Motor neuron (in vitro differentiated cells): ENCODE measurements around the gene MVD. TPM values are rescaled to one million over a fixed set of nuclear protein-coding genes. Genes with fewer than 3 reads are reported as not detected.
"Not testable (repeated sequence)": the region's sequence is repeated elsewhere in the genome, so short reads cannot be mapped to it uniquely, and the experiment has no call there.

Source experiments
- ATAC-seq, 8 experiments: fragments of 200-7000 bp; cut with Tn5 transposase; replicated peaks in 6 of 8; 2 replicates each; pipeline ENCODE4 v1.8.0; 2021; ENCODE audit warnings: mild to moderate bottlenecking in 8 of 8, moderate library complexity in 8 of 8
- H3K27ac ChIP-seq, 2 donors: fragments of 250-450 bp; sonication (Bioruptor Pico); 2 replicates each; pipeline ENCODE4 v1.9.0; 2021; ENCODE audit warnings: antibody characterized with exemption in 2 of 2, mild to moderate bottlenecking in 2 of 2, moderate library complexity in 1 of 2
- H3K4me1 ChIP-seq, 2 donors: fragments of 250-450 bp; sonication (Bioruptor Pico); replicated peaks in 1 of 2; 2 replicates each; pipeline ENCODE4 v1.6.1; 2021; ENCODE audit warnings: antibody characterized with exemption in 2 of 2, mild to moderate bottlenecking in 2 of 2, moderate library complexity in 1 of 2
- H3K4me3 ChIP-seq, 5 donors: fragments of 250-450 bp; sonication (Bioruptor Pico); 2 replicates each; pipeline ENCODE4 v1.9.0; 2021; ENCODE audit warnings: antibody characterized with exemption in 5 of 5, mild to moderate bottlenecking in 5 of 5, moderate library complexity in 4 of 5
- WGBS, 10 experiments: fragments of 450-650 bp; shearing (Covaris generic); methylation state at CpG; one replicate each; pipeline ENCODE4 v1.0.0; 2022; 5-methylcytosine and 5-hydroxymethylcytosine counted together
- in situ Hi-C, 9 experiments: fragments of 400-800 bp; cut with MboI; loops; one replicate each; pipeline ENCODE4 v1.15.0; 2021; ENCODE audit warnings: low sequenced_read_pairs in 9 of 9, low pct_unique_long_range_greater_than_20kb in 2 of 9; ENCODE audit not compliant: unreplicated experiment in 9 of 9
- total RNA-seq, 8 experiments: library from RNA; unstranded; fragments of 300-600 nt; gene quantifications; 2 replicates each; pipeline versions ENCODE4 v1.2.3 to v1.2.4, GENCODE V29; 2022

Gene MVD
- total RNA-seq, 8 experiments from 2014 or later, result 41.7 to 108 (median 88.2) TPM

DNA sequence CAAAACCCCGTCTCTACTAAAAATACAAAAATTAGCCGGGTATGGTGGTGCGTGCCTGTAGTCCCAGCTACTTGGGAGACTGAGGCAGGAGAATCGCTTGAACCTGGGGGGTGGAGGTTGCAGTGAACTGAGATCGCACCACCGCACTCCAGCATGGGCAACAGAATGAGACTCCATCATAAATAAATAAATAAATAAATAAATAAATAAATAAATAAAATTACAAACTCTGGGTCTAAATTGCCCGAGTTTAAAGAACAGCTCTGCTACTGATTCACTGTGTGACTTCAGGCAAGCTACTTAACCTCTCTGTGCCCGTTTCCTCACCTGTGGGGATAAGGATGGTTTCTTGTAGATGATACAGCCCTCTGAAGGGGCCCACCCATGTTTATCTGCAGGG is 6.6 kb upstream of the MVD start:
- H3K4me1 ChIP-seq, ATAC-seq, in situ Hi-C loops, H3K27ac ChIP-seq, H3K4me3 ChIP-seq: not testable (repeated sequence)
- 78 to 100% (median 92%) methylated on average over 1 to 4 of the region's 8 CpGs; no CpG with 5 or more reads in 3 of the 10 experiments for WGBS, 10 experiments

DNA sequence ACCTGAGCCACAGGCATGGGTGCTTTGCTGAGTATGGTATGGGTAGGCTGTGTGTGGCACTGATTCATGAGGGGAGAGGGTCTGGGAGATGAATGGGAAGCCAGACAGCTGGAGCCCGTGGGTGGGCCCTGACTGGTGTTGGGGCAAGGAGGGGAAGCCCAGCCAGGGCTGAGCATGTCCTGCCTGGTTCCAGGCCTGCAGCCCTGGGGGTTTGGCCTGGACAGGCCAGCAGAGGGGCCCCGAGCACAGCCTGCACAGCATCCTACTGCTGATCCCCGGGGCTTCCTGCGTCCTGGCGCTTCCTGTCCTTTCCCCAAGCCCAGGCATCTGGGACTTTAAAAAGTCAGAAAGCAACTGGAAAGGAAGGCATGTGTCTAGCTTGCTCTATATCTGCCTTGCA is 4.6 kb upstream of the MVD start:
- 40 to 78% (median 55%) methylated on average over 1 to 3 of the region's 5 CpGs; no CpG with 5 or more reads in 6 of the 10 experiments for WGBS, 10 experiments
- peaks cover 3 to 4% of the 10 kb centered on the region in 2 donors for H3K4me1 ChIP-seq
- no peak overlapping the region for H3K27ac ChIP-seq
- H3K4me3 ChIP-seq, result no peak overlapping the region
- ATAC-seq, result no peak
- in situ Hi-C loops, result no loop called here

DNA sequence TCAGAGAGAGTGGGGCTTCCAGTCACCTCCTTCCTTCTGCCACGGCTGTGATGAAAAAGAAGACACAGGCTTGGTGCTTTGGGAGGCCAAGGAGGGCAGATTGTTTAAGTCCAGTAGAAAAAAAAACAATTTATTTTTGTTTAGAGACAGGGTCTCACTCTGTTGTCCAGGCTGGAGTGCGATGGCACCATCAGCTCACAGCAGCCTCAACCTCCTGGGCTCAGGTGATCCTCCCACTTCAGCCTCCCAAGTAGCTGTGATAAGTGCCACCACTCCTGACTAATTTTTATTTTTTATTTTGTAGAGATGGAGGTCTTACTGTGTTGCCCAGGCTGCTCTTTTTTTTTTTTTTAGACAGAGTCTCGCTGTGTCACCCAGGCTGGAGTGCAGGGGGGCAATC is 2.7 kb upstream of the MVD start:
- in situ Hi-C loops, result no loop called here
- WGBS, 10 experiments, result 77 to 100% (median 100%) methylated on average over 1 to 3 of the region's 3 CpGs; no CpG with 5 or more reads in 2 of the 10 experiments
- Histone ChIP-seq H3K27ac (no peak overlapping the region), H3K4me3 (no peak overlapping the region), H3K4me1 (peaks cover 4 to 7% of the 10 kb centered on the region in 2 donors)
- no peak for ATAC-seq

DNA sequence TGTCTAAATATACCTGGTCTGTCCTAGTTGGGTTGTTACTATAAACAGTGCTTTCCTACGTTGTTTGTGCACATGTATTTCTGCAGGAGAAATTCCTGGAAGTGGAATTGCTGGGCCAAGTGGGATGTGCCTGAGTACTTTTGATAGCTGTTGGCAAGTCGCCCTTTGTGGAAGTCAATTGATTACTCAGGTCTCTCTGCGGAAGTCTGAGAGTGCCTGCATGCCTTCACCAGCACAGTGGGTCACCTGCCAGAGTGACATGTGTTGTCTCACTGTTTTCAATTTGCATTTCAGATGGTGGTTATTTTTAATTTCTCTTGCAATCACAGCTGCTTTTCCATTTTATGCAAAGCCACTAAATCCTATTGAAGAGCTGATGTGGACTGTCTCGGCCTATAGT is 2.3 kb upstream of the MVD start:
- H3K27ac ChIP-seq, result no peak overlapping the region
- ATAC-seq, result peak in 2 of 8 experiments; percentile 1 to 2
- in situ Hi-C loops, result no loop called here

DNA sequence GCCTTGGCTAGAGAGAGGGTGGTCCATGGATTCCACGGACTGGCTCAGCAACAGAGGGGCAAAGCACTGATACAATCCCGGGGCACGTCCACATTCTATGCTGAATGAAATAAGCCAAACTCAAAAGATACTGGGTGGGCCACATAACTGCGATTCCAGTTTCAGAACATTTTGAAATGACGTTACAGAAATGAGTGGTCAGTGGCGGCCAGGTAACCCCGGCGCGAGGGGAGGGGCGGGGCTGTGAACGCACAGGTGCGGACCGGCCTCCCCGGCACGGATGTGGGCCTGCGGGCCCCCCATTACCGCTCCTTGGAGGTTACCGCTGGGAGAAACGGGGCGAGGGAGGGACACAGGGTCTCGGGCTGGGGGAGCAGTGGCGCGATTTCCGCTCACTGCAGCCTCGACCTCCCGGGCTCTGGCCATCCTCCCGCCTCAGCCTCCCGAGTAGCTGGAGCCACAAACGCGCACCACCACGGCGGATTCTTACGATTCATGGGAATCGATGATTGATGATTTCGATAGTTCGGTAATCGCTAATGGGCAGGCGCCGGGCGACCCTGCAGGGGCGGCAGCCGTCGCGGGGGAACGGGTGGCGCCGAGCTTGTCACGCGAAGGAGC is 559 bp downstream of the MVD start:
- Histone ChIP-seq H3K27ac (peak overlapping the region; percentile 83 to 88), H3K4me1 (peaks cover 4 to 7% of the 10 kb centered on the region in 2 donors), H3K4me3 (peak overlapping the region; percentile 85 to 98 (median 89))
- in situ Hi-C loops, result no loop called here
- 0 to 2% (median 0%) methylated on average over 1 to 10 of the region's 49 CpGs; no CpG with 5 or more reads in 3 of the 10 experiments for WGBS, 10 experiments
- peak in 3 of 8 experiments; percentile 0 to 7 (median 5) for ATAC-seq

More for the DNA sequence above, 2.3 kb upstream of the MVD start:
- H3K4me1 ChIP-seq, result peaks cover 4 to 7% of the 10 kb centered on the region in 2 donors
- H3K4me3 ChIP-seq, result no peak overlapping the region
- WGBS, 10 experiments, result 23 to 100% (median 83%) methylated on average over 1 to 4 of the region's 4 CpGs; no CpG with 5 or more reads in 1 of the 10 experiments

DNA sequence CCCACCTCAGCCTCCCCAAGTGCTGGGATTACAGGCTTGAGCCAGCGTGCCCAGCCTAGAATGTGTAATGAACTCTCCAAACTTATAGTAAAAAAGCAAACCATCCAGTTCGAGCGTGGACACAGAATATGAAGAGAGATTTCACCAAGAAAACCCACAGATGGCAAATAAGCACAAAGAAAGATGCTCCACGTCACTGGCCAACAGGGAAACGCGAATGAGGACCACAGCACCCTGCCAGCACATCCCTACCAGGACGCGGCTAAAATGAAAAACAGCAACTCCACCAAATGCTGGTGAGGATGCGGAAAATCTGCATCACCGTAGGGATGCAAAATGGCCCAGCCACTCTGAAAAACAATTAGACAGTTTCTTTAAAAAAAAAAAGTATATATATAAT is 1.4 kb downstream of the MVD start:
- WGBS, 10 experiments, result 42 to 92% (median 72%) methylated on average over 2 to 9 of the region's 10 CpGs; no CpG with 5 or more reads in 2 of the 10 experiments
- no peak for ATAC-seq
- in situ Hi-C loops, result no loop called here
- Histone ChIP-seq H3K4me3 (peak overlapping the region; percentile 85 to 98 (median 89)), H3K27ac (no peak overlapping the region), H3K4me1 (peaks cover 4 to 7% of the 10 kb centered on the region in 2 donors)

DNA sequence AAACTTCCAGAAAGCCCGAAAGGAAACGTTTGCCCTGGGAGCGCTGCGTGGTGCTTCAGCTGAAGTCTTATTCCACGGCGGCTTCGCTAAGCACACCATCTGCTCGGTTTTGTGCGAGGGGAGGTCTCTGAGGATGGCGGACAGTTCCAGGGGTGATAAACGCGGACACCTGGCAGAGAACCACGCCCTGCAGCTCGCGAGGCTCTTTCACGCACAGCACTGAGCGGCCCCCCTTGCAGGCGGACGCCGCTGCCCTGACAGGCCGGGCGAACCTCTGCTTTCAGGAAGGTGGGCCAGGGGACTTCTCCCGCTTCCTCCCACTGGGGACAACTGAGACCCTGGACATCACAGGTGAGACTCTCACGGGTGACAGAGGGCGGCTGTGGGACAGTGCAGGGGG is 3.7 kb downstream of the MVD start:
- H3K4me3 ChIP-seq, result no peak overlapping the region
- peaks cover 2 to 6% of the 10 kb centered on the region in 2 donors for H3K4me1 ChIP-seq
- H3K27ac ChIP-seq, result no peak overlapping the region
- in situ Hi-C loops, result no loop called here
- WGBS, 10 experiments, result 88 to 100% (median 95%) methylated on average over 2 to 17 of the region's 25 CpGs; no CpG with 5 or more reads in 5 of the 10 experiments
- ATAC-seq, result no peak

DNA sequence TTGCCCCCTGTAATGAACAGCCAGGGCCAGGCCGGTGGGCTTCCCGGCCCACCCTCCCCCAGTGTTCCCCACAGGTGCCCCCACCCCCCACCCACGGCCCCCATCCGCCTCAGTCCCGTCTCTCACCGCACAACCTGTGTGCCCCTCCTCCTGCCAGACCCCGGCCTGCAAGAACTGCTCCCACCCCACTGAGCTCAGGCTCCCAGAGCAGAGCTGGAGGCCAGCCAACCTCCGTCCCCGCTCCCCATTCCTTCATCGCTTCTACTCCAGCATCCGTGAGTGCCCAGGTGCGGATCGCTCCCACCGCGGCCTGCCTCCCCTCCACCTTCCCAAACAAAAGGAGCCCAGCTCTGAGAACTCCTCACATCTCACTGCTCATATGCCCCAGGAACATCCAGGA is 4.2 kb downstream of the MVD start:
- Histone ChIP-seq H3K4me1 (peaks cover 0 to 4% of the 10 kb centered on the region in 2 donors), H3K4me3 (no peak overlapping the region), H3K27ac (no peak overlapping the region)
- in situ Hi-C loops, result no loop called here
- no peak for ATAC-seq
- WGBS, 10 experiments, result no CpG with 5 or more reads among the region's 15 CpGs

DNA sequence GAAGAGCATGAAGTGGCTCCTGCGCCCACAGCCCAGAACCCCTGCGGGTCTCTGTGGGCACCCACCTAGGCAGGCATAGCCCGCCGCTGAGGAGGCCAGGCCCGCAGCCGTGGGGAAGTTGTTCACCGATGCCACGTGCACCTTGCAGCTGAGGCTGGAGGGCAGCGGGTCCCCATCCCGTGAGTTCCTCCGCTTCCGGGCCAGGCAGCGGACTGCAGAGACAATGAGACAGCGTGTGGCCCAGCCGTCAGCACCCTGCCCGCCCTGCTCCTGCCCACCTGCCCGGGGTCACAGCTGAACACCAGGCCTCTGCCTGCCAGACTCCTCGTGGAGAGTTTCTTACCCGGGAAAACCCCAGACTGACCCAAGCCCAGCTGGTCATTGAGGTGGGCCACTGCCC is 5.5 kb downstream of the MVD start:
- 100% methylated on average over 1 of the region's 19 CpGs; no CpG with 5 or more reads in 8 of the 10 experiments for WGBS, 10 experiments
- Histone ChIP-seq H3K4me1 (peaks cover 0 to 4% of the 10 kb centered on the region in 2 donors), H3K27ac (no peak overlapping the region), H3K4me3 (no peak overlapping the region)
- in situ Hi-C loops, result no loop called here
- peak in 1 of 8 experiments; percentile 4 for ATAC-seq

DNA sequence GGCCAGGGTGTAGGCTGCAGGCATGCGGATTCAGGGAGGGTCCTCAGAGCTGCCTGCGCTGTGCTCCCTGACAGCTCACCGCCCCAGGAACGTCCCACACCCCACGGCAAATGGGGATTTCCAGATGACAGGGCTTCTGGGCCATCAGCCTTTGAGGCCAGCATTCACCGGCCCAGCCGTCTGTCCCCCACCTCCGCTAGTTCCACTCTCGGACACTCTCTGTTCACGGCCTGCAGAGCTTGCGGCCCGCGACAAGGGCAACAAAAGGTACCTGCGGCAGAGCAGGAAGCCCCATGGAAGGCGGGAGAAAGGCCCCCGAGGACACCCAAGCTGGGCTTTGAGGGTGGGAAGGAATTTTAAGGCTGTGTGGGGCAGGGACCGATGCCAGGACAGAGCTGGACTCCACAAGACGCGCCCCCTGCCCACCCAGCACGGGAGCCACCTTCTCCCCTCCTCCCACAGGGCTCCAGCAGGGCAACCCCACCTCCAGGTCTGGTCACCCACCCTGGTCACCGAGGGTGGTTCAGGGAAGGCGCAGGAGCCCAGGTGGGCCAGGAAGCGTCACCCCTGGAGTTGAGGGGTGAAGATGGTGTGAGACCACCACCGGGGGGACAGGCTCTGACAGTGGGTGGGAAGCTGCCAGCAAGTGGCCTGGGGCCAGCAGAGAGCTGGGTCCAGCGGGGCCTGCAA is 6.5 kb downstream of the MVD start:
- 30 to 100% (median 100%) methylated on average over 1 to 2 of the region's 25 CpGs; no CpG with 5 or more reads in 7 of the 10 experiments for WGBS, 10 experiments
- Histone ChIP-seq H3K27ac (no peak overlapping the region), H3K4me1 (peaks cover 4 to 8% of the 10 kb centered on the region in 2 donors), H3K4me3 (no peak overlapping the region)
- ATAC-seq, result peak in 1 of 8 experiments; percentile 22
- in situ Hi-C loops, result no loop called here

DNA sequence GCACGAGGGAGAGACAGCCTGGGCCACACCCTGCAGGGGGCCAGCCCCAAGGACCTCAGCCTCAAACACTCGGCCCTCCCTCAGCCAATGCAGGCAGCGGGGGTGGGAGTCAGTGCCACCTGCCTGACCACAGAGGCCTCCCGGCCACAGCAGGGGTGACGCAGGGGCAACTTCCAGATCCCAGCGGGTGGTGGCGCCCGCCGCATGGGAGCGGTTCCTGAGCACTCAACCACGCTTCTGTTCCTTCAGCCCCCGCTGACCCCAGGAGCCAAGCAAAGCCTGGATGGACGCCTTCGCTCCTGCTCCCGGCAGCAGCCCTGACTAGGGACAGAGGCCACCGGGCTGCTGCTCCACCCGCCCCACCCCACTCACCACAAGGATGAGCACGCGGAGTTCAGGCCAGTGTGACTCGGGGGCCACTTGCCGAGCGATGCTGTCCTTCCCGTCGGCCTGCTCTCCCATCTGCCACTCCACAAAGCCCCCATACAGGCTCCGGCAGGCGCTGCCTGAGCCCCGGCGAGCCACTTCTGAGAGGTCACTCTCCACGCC is 7.1 kb downstream of the MVD start:
- H3K4me1 ChIP-seq, result peaks cover 6 to 11% of the 10 kb centered on the region in 2 donors
- no peak overlapping the region for H3K27ac ChIP-seq
- 80 to 92% methylated on average over 2 to 18 of the region's 29 CpGs; no CpG with 5 or more reads in 8 of the 10 experiments for WGBS, 10 experiments
- in situ Hi-C loops, result no loop called here
- H3K4me3 ChIP-seq, result no peak overlapping the region
- ATAC-seq, result no peak

DNA sequence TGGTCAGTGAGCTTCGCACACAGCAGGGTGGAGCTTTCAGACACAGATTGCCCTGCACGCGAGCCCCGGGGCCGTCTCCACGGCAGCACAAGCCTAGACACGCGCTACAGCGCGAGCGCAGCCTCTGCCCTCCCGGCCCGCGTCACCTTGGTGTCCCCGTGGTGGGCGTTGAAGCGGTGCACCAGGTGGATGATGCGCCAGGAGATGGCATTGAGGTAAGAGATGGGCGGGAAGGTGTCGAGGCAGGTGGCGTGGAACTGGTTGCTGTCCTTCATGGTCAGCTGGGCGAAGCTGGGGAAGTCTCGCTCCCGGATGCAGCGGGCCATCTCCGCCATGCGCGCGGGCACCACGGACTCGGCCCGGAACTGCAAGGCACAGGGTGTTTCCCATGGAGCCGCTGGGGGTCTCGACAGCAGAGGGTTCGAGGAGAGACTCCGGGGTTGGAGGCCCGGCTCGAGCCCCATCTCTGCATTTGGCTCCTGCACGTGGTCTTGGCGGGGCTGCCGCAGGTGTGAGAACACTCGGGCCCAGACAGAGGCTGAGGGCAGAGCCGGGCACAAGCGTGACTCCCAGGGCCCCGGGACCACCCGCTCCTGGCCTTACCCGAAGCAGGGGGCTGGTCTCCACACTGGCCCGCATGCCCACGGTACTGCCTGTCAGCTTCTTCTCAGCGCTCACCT is 7.7 kb downstream of the MVD start:
- Histone ChIP-seq H3K27ac (no peak overlapping the region), H3K4me1 (peaks cover 10 to 16% of the 10 kb centered on the region in 2 donors)

More for the DNA sequence above, 7.7 kb downstream of the MVD start:
- in situ Hi-C loops, result no loop called here
- 87 to 100% (median 97%) methylated on average over 1 to 14 of the region's 50 CpGs; no CpG with 5 or more reads in 6 of the 10 experiments for WGBS, 10 experiments
- no peak for ATAC-seq
- H3K4me3 ChIP-seq, result no peak overlapping the region
